HL-60 (cell line): Measurements from ENCODE around the gene TSPEAR.

Experiments used
- DNase-seq, 2 experiments: peaks; one replicate each; pipeline ENCODE4 v3.0.0-alpha.2; 2010 to 2020; ENCODE audit warnings: low read depth in 1 of 2, low spot score in 1 of 2
- H3K27ac ChIP-seq: fragments of 250-450 bp; sonication (Bioruptor Pico); replicated peaks from 2 replicates; pipeline ENCODE4 v1.5.1; 2020; ENCODE audit warnings: mild to moderate bottlenecking, moderate library complexity
- H3K27me3 ChIP-seq: fragments of 250-450 bp; sonication (Bioruptor Pico); 2 replicates; pipeline ENCODE4 v1.5.1; 2021; ENCODE audit warnings: mild to moderate bottlenecking, moderate library complexity; ENCODE audit not compliant: insufficient read depth, poor library complexity, severe bottlenecking
- H3K4me3 ChIP-seq: replicated peaks from 2 replicates; pipeline ENCODE4 v1.5.1; 2011; ENCODE audit warnings: mild to moderate bottlenecking, control low read depth, low read length; ENCODE audit not compliant: insufficient read depth
- GABPA ChIP-seq: IDR thresholded peaks from 2 replicates; pipeline ENCODE4 v1.6.1; 2012; ENCODE audit warnings: low read depth
- POLR2AphosphoS5 ChIP-seq: IDR thresholded peaks from 2 replicates; pipeline ENCODE4 v1.6.1; 2012; ENCODE audit warnings: low read depth
- SPI1 ChIP-seq: IDR thresholded peaks from 2 replicates; pipeline ENCODE4 v1.6.1; 2012; ENCODE audit warnings: low read depth, mild to moderate bottlenecking, borderline replicate concordance
- TF ChIP-seq, protein P1 (sequence below): IDR thresholded peaks from one replicate; pipeline ENCODE4 v1.5.1; 2011; ENCODE audit warnings: low read length, control low read depth, inconsistent platforms; ENCODE audit not compliant: insufficient read depth
- TF ChIP-seq, protein P2 (sequence below): IDR thresholded peaks from 2 replicates; pipeline ENCODE4 v1.6.1; 2012; ENCODE audit warnings: low read depth; ENCODE audit not compliant: insufficient replicate concordance

Gene TSPEAR

DNA sequence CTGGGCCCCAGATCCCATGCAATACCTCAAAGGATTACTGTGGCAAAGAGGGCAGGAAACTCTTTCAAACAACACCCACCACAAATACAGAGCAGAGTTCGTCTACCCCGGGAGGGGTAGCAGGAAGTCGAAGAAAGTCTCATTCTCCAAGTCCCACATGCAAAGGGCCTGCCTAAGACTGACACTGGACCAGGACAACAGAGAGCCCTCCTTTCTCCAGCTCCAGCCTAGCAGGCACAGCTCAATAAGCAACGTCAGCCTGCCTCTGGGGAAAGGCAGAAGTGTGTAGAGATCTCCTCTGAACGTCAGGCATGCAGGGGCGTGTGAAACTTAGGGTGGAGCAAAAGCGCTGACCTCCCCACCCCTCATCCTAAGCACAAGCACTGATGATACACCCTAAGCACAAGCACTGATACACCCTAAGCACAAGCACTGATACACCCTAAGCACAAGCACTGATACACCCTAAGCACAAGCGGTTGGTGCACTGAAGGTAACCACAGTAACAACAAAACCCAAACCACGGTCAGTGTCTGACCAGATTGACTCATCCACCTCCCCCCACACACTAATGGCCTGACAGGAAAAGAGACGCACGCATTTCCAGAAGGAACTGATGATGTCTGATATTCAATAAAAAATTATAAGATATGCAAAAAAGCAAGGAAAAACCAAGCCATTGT is 52.3 kb downstream of the TSPEAR start:
- Histone ChIP-seq H3K27ac (no peak overlapping the region), H3K27me3 (no peaks in the 10 kb centered on the region), H3K4me3 (no peak overlapping the region)
- TF ChIP-seq GABPA, result no peak
- TF ChIP-seq POLR2AphosphoS5, result no peak
- no peak for TF ChIP-seq SPI1
- TF ChIP-seq, protein P1, sequence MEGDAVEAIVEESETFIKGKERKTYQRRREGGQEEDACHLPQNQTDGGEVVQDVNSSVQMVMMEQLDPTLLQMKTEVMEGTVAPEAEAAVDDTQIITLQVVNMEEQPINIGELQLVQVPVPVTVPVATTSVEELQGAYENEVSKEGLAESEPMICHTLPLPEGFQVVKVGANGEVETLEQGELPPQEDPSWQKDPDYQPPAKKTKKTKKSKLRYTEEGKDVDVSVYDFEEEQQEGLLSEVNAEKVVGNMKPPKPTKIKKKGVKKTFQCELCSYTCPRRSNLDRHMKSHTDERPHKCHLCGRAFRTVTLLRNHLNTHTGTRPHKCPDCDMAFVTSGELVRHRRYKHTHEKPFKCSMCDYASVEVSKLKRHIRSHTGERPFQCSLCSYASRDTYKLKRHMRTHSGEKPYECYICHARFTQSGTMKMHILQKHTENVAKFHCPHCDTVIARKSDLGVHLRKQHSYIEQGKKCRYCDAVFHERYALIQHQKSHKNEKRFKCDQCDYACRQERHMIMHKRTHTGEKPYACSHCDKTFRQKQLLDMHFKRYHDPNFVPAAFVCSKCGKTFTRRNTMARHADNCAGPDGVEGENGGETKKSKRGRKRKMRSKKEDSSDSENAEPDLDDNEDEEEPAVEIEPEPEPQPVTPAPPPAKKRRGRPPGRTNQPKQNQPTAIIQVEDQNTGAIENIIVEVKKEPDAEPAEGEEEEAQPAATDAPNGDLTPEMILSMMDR, result no peak
- TF ChIP-seq, protein P2, sequence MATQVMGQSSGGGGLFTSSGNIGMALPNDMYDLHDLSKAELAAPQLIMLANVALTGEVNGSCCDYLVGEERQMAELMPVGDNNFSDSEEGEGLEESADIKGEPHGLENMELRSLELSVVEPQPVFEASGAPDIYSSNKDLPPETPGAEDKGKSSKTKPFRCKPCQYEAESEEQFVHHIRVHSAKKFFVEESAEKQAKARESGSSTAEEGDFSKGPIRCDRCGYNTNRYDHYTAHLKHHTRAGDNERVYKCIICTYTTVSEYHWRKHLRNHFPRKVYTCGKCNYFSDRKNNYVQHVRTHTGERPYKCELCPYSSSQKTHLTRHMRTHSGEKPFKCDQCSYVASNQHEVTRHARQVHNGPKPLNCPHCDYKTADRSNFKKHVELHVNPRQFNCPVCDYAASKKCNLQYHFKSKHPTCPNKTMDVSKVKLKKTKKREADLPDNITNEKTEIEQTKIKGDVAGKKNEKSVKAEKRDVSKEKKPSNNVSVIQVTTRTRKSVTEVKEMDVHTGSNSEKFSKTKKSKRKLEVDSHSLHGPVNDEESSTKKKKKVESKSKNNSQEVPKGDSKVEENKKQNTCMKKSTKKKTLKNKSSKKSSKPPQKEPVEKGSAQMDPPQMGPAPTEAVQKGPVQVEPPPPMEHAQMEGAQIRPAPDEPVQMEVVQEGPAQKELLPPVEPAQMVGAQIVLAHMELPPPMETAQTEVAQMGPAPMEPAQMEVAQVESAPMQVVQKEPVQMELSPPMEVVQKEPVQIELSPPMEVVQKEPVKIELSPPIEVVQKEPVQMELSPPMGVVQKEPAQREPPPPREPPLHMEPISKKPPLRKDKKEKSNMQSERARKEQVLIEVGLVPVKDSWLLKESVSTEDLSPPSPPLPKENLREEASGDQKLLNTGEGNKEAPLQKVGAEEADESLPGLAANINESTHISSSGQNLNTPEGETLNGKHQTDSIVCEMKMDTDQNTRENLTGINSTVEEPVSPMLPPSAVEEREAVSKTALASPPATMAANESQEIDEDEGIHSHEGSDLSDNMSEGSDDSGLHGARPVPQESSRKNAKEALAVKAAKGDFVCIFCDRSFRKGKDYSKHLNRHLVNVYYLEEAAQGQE, result no peak
- DNase-seq, result no peak

DNA sequence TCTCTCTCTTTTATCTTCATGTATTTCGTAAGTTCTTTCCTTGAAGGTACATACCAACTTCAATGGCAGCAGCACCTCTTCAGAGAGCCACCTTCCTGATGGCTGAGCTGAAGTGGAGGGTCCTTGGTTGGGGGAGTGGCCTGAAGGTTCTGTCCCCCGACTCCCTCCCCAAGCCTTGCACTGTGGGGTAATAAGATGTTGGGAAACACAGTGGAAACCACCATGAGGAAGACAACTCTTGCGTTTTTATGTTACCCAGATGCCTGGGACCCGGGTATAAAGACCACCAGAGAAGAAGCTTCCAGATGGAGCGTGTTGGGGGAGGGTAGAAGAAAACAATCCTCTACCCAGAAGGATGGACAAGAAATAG is 52.8 kb downstream of the TSPEAR start:
- TF ChIP-seq POLR2AphosphoS5 (no peak), GABPA (no peak), SPI1 (no peak)
- TF ChIP-seq, protein P1, result no peak
- TF ChIP-seq, protein P2, result no peak
- no peak for DNase-seq
- Histone ChIP-seq H3K4me3 (no peak overlapping the region), H3K27ac (no peak overlapping the region), H3K27me3 (no peaks in the 10 kb centered on the region)

DNA sequence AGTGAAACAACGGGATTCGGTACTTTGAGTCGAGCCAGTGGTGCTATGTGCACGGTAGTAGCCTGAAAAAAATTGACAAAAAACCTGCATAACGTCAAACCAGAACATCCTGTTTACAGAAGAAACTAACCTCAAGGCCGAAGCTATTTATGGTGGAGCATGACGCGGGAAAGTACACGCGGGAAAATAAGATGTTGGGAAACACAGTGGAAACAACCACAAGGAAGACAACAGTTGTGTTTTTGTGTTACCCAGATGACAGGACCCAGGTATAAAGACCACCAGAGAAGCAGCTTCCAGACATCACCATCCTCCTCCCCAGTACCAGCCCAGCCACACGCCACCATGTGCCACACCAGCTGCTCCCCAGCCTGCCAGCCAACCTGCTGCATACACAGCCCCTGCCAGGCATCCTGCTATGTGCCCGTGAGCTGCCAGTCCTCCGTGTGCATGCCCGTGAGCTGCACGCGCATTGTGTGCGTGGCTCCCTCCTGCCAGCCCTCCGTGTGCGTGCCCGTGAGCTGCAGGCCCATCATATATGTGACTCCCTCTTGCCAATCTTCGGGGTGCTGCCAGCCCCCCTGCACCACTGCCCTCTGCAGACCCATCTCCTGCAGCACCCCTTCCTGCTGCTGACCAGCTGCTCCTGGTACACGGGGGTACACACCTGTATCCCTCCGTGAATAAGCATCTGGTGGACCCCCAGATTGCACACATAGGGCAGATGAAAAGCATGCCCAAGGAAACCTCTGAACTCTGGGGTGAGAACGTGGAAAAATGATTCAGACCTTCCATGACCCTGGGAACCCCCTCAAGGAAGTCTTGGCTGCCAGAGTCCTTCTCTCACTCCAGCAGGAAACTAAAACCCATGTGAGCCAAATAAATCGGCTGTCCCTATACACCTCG is 53.5 kb downstream of the TSPEAR start, which contains the start of gene KRTAP12-3:
TSS of gene KRTAP12-3 (plus strand) at position 298 of the 906 bp plus-strand sequence. CDS start at position 346, 48 bp downstream.
- Histone ChIP-seq H3K4me3 (no peak within 1 kb of the TSS), H3K27ac (no peak within 1 kb of the TSS)
- TF ChIP-seq, protein P2, result no peak
- TF ChIP-seq, protein P1, result no peak
- TF ChIP-seq POLR2AphosphoS5, result no peak
- TF ChIP-seq GABPA, result no peak
- no peak for TF ChIP-seq SPI1

More for the DNA sequence above, 53.5 kb downstream of the TSPEAR start, which contains the start of gene KRTAP12-3:
- no peak for DNase-seq
- H3K27me3 ChIP-seq, result no peaks in the 10 kb centered on the region
